Right ventricle myocardium inferior (tissue), 1 donor: ENCODE results near the gene KRT81. TPM values are rescaled to one million over a fixed set of nuclear protein-coding genes. Genes with fewer than 3 reads are reported as not detected.

ENCODE experiments used
- ATAC-seq: fragments of 200-7000 bp; cut with Tn5 transposase; one replicate; pipeline ENCODE4 v1.9.1; 2020; ENCODE audit warnings: mild to moderate bottlenecking, moderate library complexity
- DNase-seq: peaks from one replicate; pipeline ENCODE4 v3.0.0; 2021; ENCODE audit errors: missing footprints
- intact Hi-C: fragments of 100-400 bp; cut with DNase I; formaldehyde crosslinking; loops from one replicate; pipeline ENCODE4 v1.11.0; 2022
- total RNA-seq: library from RNA; stranded (reverse); fragmentation: NEBNext Ultra II Directional; extraction: Animal tissue kit (Norgen Biotek cat#: 25700); gene quantifications from one replicate; pipeline ENCODE4 v1.2.1, GENCODE V29; 2021
- donor health status: DM: no; HTN: yes; CAD: no; lungs with severe emphysema.

Gene KRT81
- total RNA-seq, 1 donor from 2014 or later, result not detected

- intact Hi-C loops, result no loop called here
- peak; percentile 36 for ATAC-seq
- no peak for DNase-seq
These were observed 10.4 kb downstream of the KRT81 start for GRCh38 chr12:52280796-52281560.

- intact Hi-C loops, result no loop called here
- ATAC-seq (no peak), DNase-seq (no peak)
These were observed 11.0 kb downstream of the KRT81 start for GRCh38 chr12:52280319-52280795.

GRCh38 chr12:52279422-52280318 is 11.7 kb downstream of the KRT81 start:
- intact Hi-C loops, result loop anchor here (5.0 kb wide), 1 partner anchor 72 kb away; no protein-coding TSS in a partner anchor
- DNase-seq, result no peak
- ATAC-seq, result no peak

- intact Hi-C loops, result loop anchor here (5.0 kb wide), 1 partner anchor 71 kb away; no protein-coding TSS in a partner anchor
- DNase-seq (peak; percentile 82), ATAC-seq (peak; percentile 90)
These were observed 12.5 kb downstream of the KRT81 start for GRCh38 chr12:52278575-52279421.

DNA sequence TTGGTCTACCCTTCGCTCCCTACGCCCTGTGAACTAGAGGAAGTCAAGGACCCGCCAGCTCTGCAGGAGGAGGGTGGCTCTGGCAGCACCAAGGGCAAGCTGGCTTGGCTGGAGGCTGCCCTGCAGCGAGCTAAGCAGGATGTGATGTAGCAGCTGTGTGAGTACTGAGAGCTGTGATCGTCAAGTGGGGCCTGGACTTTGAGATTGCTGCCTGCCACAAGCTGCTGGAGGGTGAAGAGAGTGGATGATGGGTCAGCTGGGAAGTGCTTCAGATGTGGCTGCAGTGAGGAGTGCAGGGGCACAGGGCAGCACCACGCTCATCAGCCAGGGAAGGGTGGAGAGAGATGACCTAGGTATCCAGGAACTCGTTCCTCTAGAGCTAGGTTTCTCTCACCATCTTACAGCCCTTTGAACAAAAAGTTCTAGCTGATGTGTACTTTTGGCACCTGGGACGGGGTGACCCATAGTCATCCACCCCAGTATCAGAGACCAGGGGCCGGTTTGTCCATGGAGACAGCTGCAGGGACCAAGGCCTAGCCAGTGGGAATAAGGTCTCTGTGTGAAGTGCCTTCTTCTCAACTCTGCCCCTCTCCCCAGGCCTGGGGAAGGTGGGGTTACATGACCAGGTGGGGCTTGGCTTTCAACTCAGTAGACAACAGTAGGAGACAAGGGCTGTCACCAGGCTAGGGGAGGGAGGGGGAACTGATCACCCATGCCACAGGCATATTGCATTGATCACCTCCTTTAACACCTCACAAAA is 13.7 kb downstream of the KRT81 start:
- intact Hi-C loops, result loop anchor here (5.0 kb wide), 1 partner anchor 70 kb away; no protein-coding TSS in a partner anchor
- DNase-seq (no peak), ATAC-seq (no peak)

DNA sequence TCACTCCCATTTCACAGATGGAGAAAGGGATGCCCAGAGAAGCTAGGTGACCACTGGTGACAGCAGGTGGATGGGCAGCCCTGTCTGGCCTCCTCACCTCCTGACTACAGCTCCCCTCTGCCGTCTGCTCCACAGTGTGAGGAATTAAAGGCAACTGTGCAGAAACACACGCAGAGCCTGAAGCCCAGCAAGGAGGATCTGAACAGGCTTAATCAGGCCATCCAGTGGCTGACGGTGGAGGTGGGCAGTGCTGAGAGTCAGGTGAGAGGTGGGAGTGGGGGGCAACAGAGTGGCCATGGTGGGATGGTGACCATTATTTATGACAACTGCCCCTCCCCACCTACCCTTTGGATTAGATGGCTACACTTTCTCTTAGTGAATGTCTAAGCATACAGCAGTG is 15.6 kb downstream of the KRT81 start:
- DNase-seq (no peak), ATAC-seq (no peak)
- intact Hi-C loops, result loop anchor here (5.0 kb wide), 1 partner anchor 68 kb away; no protein-coding TSS in a partner anchor

- ATAC-seq, result no peak
- DNase-seq, result no peak
- intact Hi-C loops, result loop anchor here (5.0 kb wide), 1 partner anchor 67 kb away; no protein-coding TSS in a partner anchor
These were observed 16.7 kb downstream of the KRT81 start, which contains the start of gene KRT86 for GRCh38 chr12:52274521-52275120. Gene KRT86 (plus strand): TSS chr12:52274645. CDS start chr12:52301917, 27,272 bp downstream.

GRCh38 chr12:52271158-52271557 is 20.2 kb downstream of the KRT81 start:
- no peak for ATAC-seq
- DNase-seq, result no peak
- intact Hi-C loops, result no loop called here

DNA sequence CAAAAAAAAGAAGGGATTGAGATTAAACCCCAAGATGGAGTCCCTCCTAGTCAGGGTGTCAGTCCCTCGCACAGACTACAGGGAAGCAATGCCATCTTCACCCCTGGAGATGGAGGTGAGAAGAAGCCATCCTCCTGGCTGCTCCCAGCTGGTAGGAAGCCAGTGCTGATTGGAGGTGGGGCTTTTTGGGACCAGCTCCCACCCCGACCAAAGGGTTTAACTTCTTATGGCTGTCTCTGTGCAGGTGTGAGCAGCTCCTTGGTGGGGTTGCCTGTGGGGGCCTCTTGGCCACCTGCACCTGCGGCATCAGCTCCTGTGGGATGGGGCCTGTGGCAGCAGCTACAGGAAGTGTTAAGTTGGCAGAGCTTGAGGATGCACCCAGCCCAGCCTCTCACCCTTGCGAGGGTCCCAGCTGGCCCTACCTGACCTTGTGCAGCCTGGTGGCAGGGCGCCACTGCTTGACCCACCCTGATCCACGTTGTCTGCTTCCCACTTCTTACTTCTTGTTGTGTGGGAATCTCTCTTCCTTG is 20.7 kb downstream of the KRT81 start:
- ATAC-seq (no peak), DNase-seq (no peak)
- intact Hi-C loops, result no loop called here

DNA sequence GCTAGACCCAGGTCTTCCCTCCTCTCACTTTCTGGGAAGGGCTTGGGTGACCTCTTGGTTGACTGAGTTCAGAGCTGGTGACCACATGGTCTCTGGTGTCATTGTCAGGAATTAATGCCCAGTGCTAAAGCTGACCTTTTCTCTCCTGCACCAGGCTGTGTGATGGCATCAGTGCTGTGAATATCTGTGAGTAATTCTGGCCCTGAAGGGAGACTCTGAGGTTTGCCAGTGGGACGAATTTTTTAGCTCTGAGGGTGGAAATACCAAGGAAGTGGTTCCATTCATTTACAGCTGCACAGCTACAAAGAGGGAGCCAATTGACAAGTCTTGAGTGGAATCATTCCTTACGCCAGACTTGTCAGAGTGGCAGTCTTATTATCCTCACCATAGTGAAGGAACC is 23.1 kb downstream of the KRT81 start:
- intact Hi-C loops, result no loop called here
- no peak for ATAC-seq

DNA sequence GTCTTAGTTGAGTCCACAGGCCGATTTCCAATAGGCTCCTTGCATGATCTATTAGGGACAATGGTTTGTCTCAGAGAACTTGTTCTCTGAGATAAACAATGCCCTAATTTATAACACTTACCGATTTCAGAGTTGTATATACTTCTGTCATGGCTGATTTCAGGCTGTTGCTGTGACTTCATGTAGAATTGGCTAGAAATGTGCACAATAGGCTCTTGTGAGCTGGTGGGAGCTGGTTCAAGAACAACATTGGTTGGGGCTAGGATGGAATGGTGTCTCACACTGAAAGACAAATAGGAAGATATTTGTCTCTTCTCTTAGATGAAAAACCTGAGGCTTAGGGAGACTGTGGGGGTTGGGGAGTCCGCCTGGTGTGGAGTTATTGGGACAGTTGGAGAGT is 23.6 kb downstream of the KRT81 start:
- intact Hi-C loops, result no loop called here
- no peak for ATAC-seq
- DNase-seq, result no peak

More for the DNA sequence above, 23.1 kb downstream of the KRT81 start:
- DNase-seq, result no peak

- DNase-seq, result no peak
- intact Hi-C loops, result no loop called here
- no peak for ATAC-seq
These were observed 24.1 kb downstream of the KRT81 start for GRCh38 chr12:52267266-52267665.

- intact Hi-C loops, result no loop called here
- DNase-seq (no peak), ATAC-seq (no peak)
These were observed 24.8 kb downstream of the KRT81 start for GRCh38 chr12:52266514-52266913.

- intact Hi-C loops, result no loop called here
- no peak for DNase-seq
- no peak for ATAC-seq
These were observed 26.9 kb downstream of the KRT81 start for GRCh38 chr12:52264435-52264825.

GRCh38 chr12:52263761-52264434 is 27.4 kb downstream of the KRT81 start:
- ATAC-seq, result no peak
- intact Hi-C loops, result no loop called here
- DNase-seq, result no peak

GRCh38 chr12:52262286-52262685 is 29.0 kb downstream of the KRT81 start:
- ATAC-seq, result no peak
- DNase-seq, result no peak
- intact Hi-C loops, result no loop called here

DNA sequence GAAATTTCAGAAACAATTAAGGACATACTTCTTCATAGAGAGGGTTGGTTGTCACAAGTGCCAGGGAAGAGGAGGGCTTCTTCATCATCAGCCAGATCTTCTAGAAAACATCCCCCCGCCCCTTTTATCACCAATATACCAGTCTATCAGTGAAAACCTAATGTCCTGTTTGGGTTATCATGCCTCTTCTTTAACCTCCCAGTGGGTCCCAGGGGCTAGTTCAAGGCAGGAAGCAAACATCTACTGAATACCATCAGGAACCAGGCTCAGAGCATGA is 30.2 kb downstream of the KRT81 start:
- DNase-seq (no peak), ATAC-seq (no peak)
- intact Hi-C loops, result no loop called here
